Mesenchymal stem cell (in vitro differentiated cells and primary cell): ENCODE measurements around the gene ARHGAP21.
"Not testable (repeated sequence)": the region's sequence is repeated elsewhere in the genome, so short reads cannot be mapped to it uniquely, and the experiment has no call there.

ENCODE experiments used
- DNase-seq: peaks from one replicate; pipeline ENCODE4 v3.0.0-alpha.2; 2013
- H2AFZ ChIP-seq: one replicate; pipeline ENCODE4 v1.6.1; 2013; ENCODE audit warnings: low read depth, mild to moderate bottlenecking, control low read depth, inconsistent platforms, low read length, moderate library complexity
- H2AK5ac ChIP-seq: 2 replicates; pipeline ENCODE4 v1.6.1; 2013; ENCODE audit warnings: low read length, moderate library complexity, mild to moderate bottlenecking, inconsistent platforms; ENCODE audit not compliant: severe bottlenecking
- H2BK120ac ChIP-seq: one replicate; pipeline ENCODE4 v1.6.1; 2013; ENCODE audit warnings: low read depth, mild to moderate bottlenecking, inconsistent platforms, low read length, moderate library complexity
- H2BK12ac ChIP-seq, 2 experiments: one replicate each; pipeline ENCODE4 v1.6.1; 2013; ENCODE audit warnings: inconsistent platforms in 2 of 2, low read length in 2 of 2, mild to moderate bottlenecking in 2 of 2, moderate library complexity in 2 of 2, control low read depth in 1 of 2
- H2BK15ac ChIP-seq: one replicate; pipeline ENCODE4 v1.6.1; 2013; ENCODE audit warnings: mild to moderate bottlenecking, low read depth, inconsistent platforms; ENCODE audit not compliant: poor library complexity, severe bottlenecking
- H2BK5ac ChIP-seq: 2 replicates; pipeline ENCODE4 v1.6.1; 2013; ENCODE audit warnings: low read depth, mild to moderate bottlenecking, low read length, control low read depth, inconsistent platforms; ENCODE audit not compliant: poor library complexity, severe bottlenecking
- H3K14ac ChIP-seq, 2 experiments: one replicate each; pipeline ENCODE4 v1.6.1; 2013; ENCODE audit warnings: inconsistent platforms in 2 of 2, low read length in 2 of 2, control low read depth in 1 of 2, mild to moderate bottlenecking in 1 of 2, moderate library complexity in 1 of 2
- H3K18ac ChIP-seq, 2 experiments: one replicate each; pipeline ENCODE4 v1.6.1; 2013; ENCODE audit warnings: inconsistent platforms in 2 of 2, low read length in 2 of 2, control low read depth in 1 of 2, low read depth in 1 of 2, mild to moderate bottlenecking in 1 of 2
- H3K23ac ChIP-seq, 2 experiments: one replicate each; pipeline ENCODE4 v1.6.1; 2013; ENCODE audit warnings: inconsistent platforms in 2 of 2, low read length in 2 of 2, mild to moderate bottlenecking in 2 of 2, moderate library complexity in 2 of 2, control low read depth in 1 of 2
- H3K27ac ChIP-seq: 2 replicates; pipeline ENCODE4 v1.5.1; 2013; ENCODE audit warnings: mild to moderate bottlenecking, moderate library complexity, low read length, control low read depth, inconsistent platforms; ENCODE audit not compliant: poor library complexity, severe bottlenecking
- H3K27me3 ChIP-seq, 2 experiments: 2 replicates each; pipeline versions ENCODE4 v1.6.1 to v1.7.0; 2013; ENCODE audit warnings: low read length in 2 of 2, mild to moderate bottlenecking in 2 of 2, moderate library complexity in 2 of 2, control low read depth in 1 of 2, inconsistent platforms in 1 of 2; ENCODE audit not compliant: control insufficient read depth in 1 of 2, insufficient read depth in 1 of 2
- H3K36me3 ChIP-seq, 2 experiments: 2 replicates each; pipeline versions ENCODE4 v1.6.1 to v1.7.0; 2013; ENCODE audit warnings: low read length in 2 of 2, control low read depth in 1 of 2, inconsistent platforms in 1 of 2, low read depth in 1 of 2, mild to moderate bottlenecking in 1 of 2; ENCODE audit not compliant: insufficient read depth in 2 of 2, control insufficient read depth in 1 of 2
- H3K4ac ChIP-seq, 2 experiments: one replicate each; pipeline ENCODE4 v1.6.1; 2013; ENCODE audit warnings: inconsistent platforms in 2 of 2, low read length in 2 of 2, mild to moderate bottlenecking in 2 of 2, moderate library complexity in 2 of 2, control low read depth in 1 of 2, low read depth in 1 of 2
- H3K4me1 ChIP-seq: 2 replicates; pipeline ENCODE4 v1.6.1; 2013; ENCODE audit warnings: low read depth, low read length, control low read depth; ENCODE audit not compliant: control insufficient read depth, insufficient read depth
- H3K4me2 ChIP-seq: 2 replicates; pipeline ENCODE4 v1.6.1; 2013; ENCODE audit warnings: low read length, mild to moderate bottlenecking, inconsistent platforms; ENCODE audit not compliant: poor library complexity, severe bottlenecking
- H3K4me3 ChIP-seq, 2 experiments: 2 replicates each; pipeline versions ENCODE4 v1.5.1 to v1.7.0; 2013; ENCODE audit warnings: low read length in 2 of 2, mild to moderate bottlenecking in 2 of 2, control low read depth in 1 of 2, low read depth in 1 of 2; ENCODE audit not compliant: insufficient read depth in 1 of 2
- H3K79me1 ChIP-seq: replicated peaks from 2 replicates; pipeline ENCODE4 v1.6.1; 2013; ENCODE audit warnings: mild to moderate bottlenecking, control low read depth, low read length, inconsistent platforms; ENCODE audit not compliant: poor library complexity, severe bottlenecking
- H3K9ac ChIP-seq: 2 replicates; pipeline ENCODE4 v1.7.0; 2013; ENCODE audit warnings: mild to moderate bottlenecking, low read length, moderate library complexity
- H3K9me3 ChIP-seq: 2 replicates; pipeline ENCODE4 v1.7.0; 2013; ENCODE audit warnings: mild to moderate bottlenecking, low read length; ENCODE audit not compliant: control insufficient read depth
- H4K8ac ChIP-seq: one replicate; pipeline ENCODE4 v1.6.1; 2013; ENCODE audit warnings: inconsistent platforms, mild to moderate bottlenecking, low read length, moderate library complexity
- H4K91ac ChIP-seq: one replicate; pipeline ENCODE4 v1.6.1; 2013; ENCODE audit warnings: mild to moderate bottlenecking, low read length, inconsistent platforms
- WGBS: methylation state at CpG from one replicate; pipeline ENCODE4 v1.1.7; 2013; ENCODE audit warnings: mixed read lengths; 5-methylcytosine and 5-hydroxymethylcytosine counted together

ARHGAP21 gene

GRCh38 chr10:24661376-24661775 lies 62.3 kb downstream of the ARHGAP21 start:
- no peak overlapping the region for H2AK5ac ChIP-seq
- peaks cover 12% of the 10 kb centered on the region for H3K79me1 ChIP-seq
- no CpG with 5 or more reads among the region's 2 CpGs for WGBS

DNA sequence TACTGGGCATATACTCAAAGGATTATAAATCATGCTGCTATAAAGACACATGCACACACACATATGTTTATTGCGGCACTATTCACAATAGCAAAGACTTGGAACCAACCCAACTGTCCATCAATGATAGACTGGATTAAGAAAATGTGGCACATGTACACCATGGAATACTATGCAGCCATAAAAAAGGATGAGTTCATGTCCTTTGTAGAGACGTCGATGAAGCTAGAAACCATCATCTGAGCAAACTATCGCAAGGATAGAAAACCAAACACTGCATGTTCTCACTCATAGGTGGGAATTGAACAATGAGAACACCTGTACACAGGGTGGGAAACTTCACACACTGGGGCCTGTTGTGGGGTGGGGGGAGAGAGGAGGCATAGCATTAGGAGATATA lies 65.4 kb downstream of the ARHGAP21 start:
- H3K9me3 ChIP-seq, H3K27me3 ChIP-seq, H2AFZ ChIP-seq, H3K4ac ChIP-seq, H3K9ac ChIP-seq, DNase-seq, H3K14ac ChIP-seq, H2BK120ac ChIP-seq, H3K18ac ChIP-seq, H3K4me1 ChIP-seq, H4K8ac ChIP-seq, H2AK5ac ChIP-seq, H3K4me2 ChIP-seq, H2BK5ac ChIP-seq, H3K4me3 ChIP-seq, H3K23ac ChIP-seq, H3K27ac ChIP-seq, H4K91ac ChIP-seq, H3K79me1 ChIP-seq, H2BK15ac ChIP-seq, H2BK12ac ChIP-seq: not testable (repeated sequence)
- peaks cover 0 to 28% of the 10 kb centered on the region in 2 experiments for H3K36me3 ChIP-seq
- 98% methylated on average over 4 of the region's 4 CpGs for WGBS

More at GRCh38 chr10:24661376-24661775, 62.3 kb downstream of the ARHGAP21 start:
- H3K18ac ChIP-seq: no peak overlapping the region
- H3K14ac ChIP-seq: no peak overlapping the region
- H2BK120ac ChIP-seq: no peak overlapping the region
- no peak overlapping the region for H2BK15ac ChIP-seq
- no peak overlapping the region for H3K4me2 ChIP-seq
- no peaks in the 10 kb centered on the region for H3K27me3 ChIP-seq
- H3K36me3 ChIP-seq: peaks cover 0 to 50% of the 10 kb centered on the region in 2 experiments
- no peaks in the 10 kb centered on the region for H3K4me1 ChIP-seq
- H4K91ac ChIP-seq: no peak overlapping the region
- no peak overlapping the region for H3K9ac ChIP-seq
- DNase-seq: no peak
- H4K8ac ChIP-seq: no peak overlapping the region
- H2BK12ac ChIP-seq: no peak overlapping the region
- H3K4me3 ChIP-seq: no peak overlapping the region
- H3K4ac ChIP-seq: no peak overlapping the region
- H3K23ac ChIP-seq: no peak overlapping the region
- no peak overlapping the region for H2BK5ac ChIP-seq
- peaks cover 2% of the 10 kb centered on the region for H3K9me3 ChIP-seq
- H2AFZ ChIP-seq: no peak overlapping the region
- no peak overlapping the region for H3K27ac ChIP-seq

DNA sequence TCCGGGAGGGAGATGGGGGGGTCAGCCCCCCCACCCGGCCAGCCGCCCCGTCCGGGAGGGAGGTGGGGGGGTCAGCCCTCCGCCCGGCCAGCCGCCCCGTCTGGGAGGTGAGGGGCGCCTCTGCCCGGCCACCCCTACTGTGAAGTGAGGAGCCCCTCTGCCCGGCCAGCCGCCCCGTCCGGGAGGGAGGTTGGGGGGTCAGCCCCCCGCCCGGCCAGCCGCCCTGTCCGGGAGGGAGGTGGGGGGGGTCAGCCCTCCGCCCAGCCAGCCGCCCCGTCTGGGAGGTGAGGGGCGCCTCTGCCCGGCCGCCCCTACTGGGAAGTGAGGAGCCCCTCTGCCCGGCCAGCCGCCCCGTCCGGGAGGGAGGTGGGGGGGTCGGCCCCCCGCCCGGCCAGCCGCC lies 67.4 kb downstream of the ARHGAP21 start:
- not testable (repeated sequence) for H3K27me3 ChIP-seq, H3K27ac ChIP-seq, H3K23ac ChIP-seq, H3K4me1 ChIP-seq, H2AK5ac ChIP-seq, H3K14ac ChIP-seq, DNase-seq, H2BK120ac ChIP-seq, H3K4ac ChIP-seq, H3K9ac ChIP-seq, H3K4me2 ChIP-seq, H2BK15ac ChIP-seq, H3K9me3 ChIP-seq, H4K8ac ChIP-seq, H2BK5ac ChIP-seq, H2BK12ac ChIP-seq, H3K79me1 ChIP-seq, H3K18ac ChIP-seq, H4K91ac ChIP-seq, H2AFZ ChIP-seq, H3K4me3 ChIP-seq
- H3K36me3 ChIP-seq: peaks cover 0 to 24% of the 10 kb centered on the region in 2 experiments
- WGBS: no CpG with 5 or more reads among the region's 33 CpGs

GRCh38 chr10:24652381-24652957 lies 71.2 kb downstream of the ARHGAP21 start:
- H3K14ac ChIP-seq: no peak overlapping the region
- H3K9ac ChIP-seq: no peak overlapping the region
- H3K27me3 ChIP-seq: no peaks in the 10 kb centered on the region
- H3K79me1 ChIP-seq: peaks cover 19% of the 10 kb centered on the region
- H2BK15ac ChIP-seq: no peak overlapping the region
- H3K4me3 ChIP-seq: no peak overlapping the region
- no peak overlapping the region for H3K4me2 ChIP-seq
- H3K4me1 ChIP-seq: no peaks in the 10 kb centered on the region
- no peaks in the 10 kb centered on the region for H3K9me3 ChIP-seq
- H2AFZ ChIP-seq: no peak overlapping the region
- no peak overlapping the region for H4K8ac ChIP-seq
- no peak overlapping the region for H2AK5ac ChIP-seq
- WGBS: 100% methylated on average over 3 of the region's 4 CpGs
- H3K18ac ChIP-seq: no peak overlapping the region
- peaks cover 0 to 23% of the 10 kb centered on the region in 2 experiments for H3K36me3 ChIP-seq
- H2BK120ac ChIP-seq: no peak overlapping the region
- H3K23ac ChIP-seq: no peak overlapping the region
- no peak overlapping the region for H4K91ac ChIP-seq
- H2BK12ac ChIP-seq: no peak overlapping the region
- H3K27ac ChIP-seq: no peak overlapping the region
- H3K4ac ChIP-seq: no peak overlapping the region
- no peak for DNase-seq
- no peak overlapping the region for H2BK5ac ChIP-seq
